Ovary (tissue), 3 donors: ENCODE results near the gene SIMC1.
"Not testable (repeated sequence)": the region's sequence is repeated elsewhere in the genome, so short reads cannot be mapped to it uniquely, and the experiment has no call there.

Experiments used
- CTCF ChIP-seq, 3 donors: fragments of 450-650 bp in 2 of 3; fragments of 200-600 bp in 1 of 3; IDR thresholded peaks; one replicate each; pipeline versions ENCODE4 v1.5.1 to v1.8.0; 2016 to 2022; ENCODE audit warnings: antibody characterized with exemption in 3 of 3, mild to moderate bottlenecking in 1 of 3
- EP300 ChIP-seq: sonication (generic); formaldehyde crosslinking; IDR thresholded peaks from one replicate; pipeline ENCODE4 v1.6.1; 2017; ENCODE audit warnings: antibody characterized with exemption
- POLR2A ChIP-seq: fragments of 450-650 bp; IDR thresholded peaks from one replicate; pipeline ENCODE4 v1.6.1; 2017; ENCODE audit warnings: antibody characterized with exemption, mild to moderate bottlenecking, moderate library complexity
- donor health status: DM: no; HTN: no; CAD: no.

GRCh38 chr5:176195487-176196207 lies 42.6 kb upstream of the SIMC1 start:
- not testable (repeated sequence) for TF ChIP-seq POLR2A; CTCF (IDR thresholded peaks at IDR 0.05); EP300
